Liver (tissue), 2 donors: ENCODE data around the gene PCID2.

Experiments
- FOXA1 ChIP-seq: IDR thresholded peaks from 2 replicates; pipeline ENCODE4 v1.6.1; 2016; ENCODE audit warnings: antibody characterized with exemption
- FOXA2 ChIP-seq: IDR thresholded peaks from 2 replicates; pipeline ENCODE4 v1.6.1; 2016; ENCODE audit warnings: antibody characterized with exemption
- JUND ChIP-seq, 2 donors: IDR thresholded peaks; 2 replicates each; pipeline ENCODE4 v1.6.1; 2016; ENCODE audit warnings: antibody characterized with exemption in 2 of 2
- RAD21 ChIP-seq, 2 donors: IDR thresholded peaks; 2 replicates each; pipeline ENCODE4 v1.6.1; 2016; ENCODE audit warnings: antibody characterized with exemption in 2 of 2, mild to moderate bottlenecking in 2 of 2
- YY1 ChIP-seq: IDR thresholded peaks from 2 replicates; pipeline ENCODE4 v1.6.1; 2016; ENCODE audit warnings: antibody characterized with exemption, mild to moderate bottlenecking
- donor health status: healthy.

DNA sequence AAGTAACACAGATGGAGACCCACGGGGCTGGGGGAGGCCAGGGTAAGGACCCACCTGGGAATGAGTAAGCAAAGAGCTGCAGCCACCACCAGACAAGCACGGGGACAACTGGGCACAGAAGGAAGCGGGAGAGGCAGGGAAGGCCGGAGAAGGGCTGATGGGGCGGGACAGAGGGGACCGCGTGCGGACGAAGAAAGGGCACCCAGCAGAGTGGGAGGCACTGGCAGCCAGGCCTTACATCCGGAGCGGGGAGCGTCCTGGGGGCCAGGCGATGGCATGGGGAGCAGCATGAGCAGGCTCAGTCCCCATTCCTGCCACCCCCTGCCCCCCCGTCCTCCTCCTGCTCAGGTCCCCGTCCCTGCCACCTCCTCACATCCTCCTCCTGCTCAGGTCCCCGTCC is 47.0 kb downstream of the PCID2 start:
- TF ChIP-seq FOXA1 (no peak), RAD21 (IDR thresholded peaks at IDR 0.05) (no peak), YY1 (no peak), FOXA2 (no peak), JUND (IDR thresholded peaks at IDR 0.05) (no peak)
